Vagina (tissue), 2 donors: ENCODE data around the gene GHRHR.

Experiments
- POLR2A ChIP-seq, 2 donors: fragments of 450-650 bp; IDR thresholded peaks; one replicate each; pipeline ENCODE4 v1.6.1; 2017; ENCODE audit warnings: antibody characterized with exemption in 2 of 2, mild to moderate bottlenecking in 2 of 2, moderate library complexity in 2 of 2
- TF ChIP-seq, protein P1 (sequence below), 3 experiments: fragments of 450-650 bp in 2 of 3; fragments of 200-600 bp in 1 of 3; sonication (generic) in 1 of 3; IDR thresholded peaks; one replicate each; pipeline ENCODE4 v1.5.1; 2017 to 2019; ENCODE audit warnings: antibody characterized with exemption in 3 of 3, mild to moderate bottlenecking in 2 of 3, moderate library complexity in 2 of 3

DNA sequence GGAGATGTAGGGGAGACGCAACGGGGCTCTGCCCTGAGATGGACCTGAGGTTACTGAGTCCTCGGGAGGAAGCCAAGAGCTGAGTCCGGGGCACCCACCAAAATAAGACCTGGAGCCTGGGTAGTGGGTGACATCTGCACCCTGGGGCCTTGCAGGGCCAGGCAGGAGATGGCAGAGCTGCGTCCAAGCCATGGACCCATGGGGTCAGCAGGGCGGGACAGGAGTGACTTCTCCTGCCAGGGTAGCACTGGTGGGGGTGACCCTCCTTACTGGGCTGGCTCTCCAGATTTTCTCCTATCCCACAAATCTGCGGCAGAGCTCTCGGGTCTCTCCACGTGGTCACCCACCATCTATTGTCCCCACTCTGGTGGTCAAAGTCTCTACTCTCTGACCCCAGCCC is 2.1 kb downstream of the GHRHR start:
- TF ChIP-seq, protein P1, sequence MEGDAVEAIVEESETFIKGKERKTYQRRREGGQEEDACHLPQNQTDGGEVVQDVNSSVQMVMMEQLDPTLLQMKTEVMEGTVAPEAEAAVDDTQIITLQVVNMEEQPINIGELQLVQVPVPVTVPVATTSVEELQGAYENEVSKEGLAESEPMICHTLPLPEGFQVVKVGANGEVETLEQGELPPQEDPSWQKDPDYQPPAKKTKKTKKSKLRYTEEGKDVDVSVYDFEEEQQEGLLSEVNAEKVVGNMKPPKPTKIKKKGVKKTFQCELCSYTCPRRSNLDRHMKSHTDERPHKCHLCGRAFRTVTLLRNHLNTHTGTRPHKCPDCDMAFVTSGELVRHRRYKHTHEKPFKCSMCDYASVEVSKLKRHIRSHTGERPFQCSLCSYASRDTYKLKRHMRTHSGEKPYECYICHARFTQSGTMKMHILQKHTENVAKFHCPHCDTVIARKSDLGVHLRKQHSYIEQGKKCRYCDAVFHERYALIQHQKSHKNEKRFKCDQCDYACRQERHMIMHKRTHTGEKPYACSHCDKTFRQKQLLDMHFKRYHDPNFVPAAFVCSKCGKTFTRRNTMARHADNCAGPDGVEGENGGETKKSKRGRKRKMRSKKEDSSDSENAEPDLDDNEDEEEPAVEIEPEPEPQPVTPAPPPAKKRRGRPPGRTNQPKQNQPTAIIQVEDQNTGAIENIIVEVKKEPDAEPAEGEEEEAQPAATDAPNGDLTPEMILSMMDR (IDR thresholded peaks at IDR 0.05) = no peak
- TF ChIP-seq POLR2A (IDR thresholded peaks at IDR 0.05) = no peak
